Activated B cell treated with CpG ODN at 0.5 μM for 24 hours (primary cell): ENCODE results near the gene PRKAG2. TPM values are rescaled to one million over a fixed set of nuclear protein-coding genes. Genes with fewer than 3 reads are reported as not detected.
"Not testable (repeated sequence)": the region's sequence is repeated elsewhere in the genome, so short reads cannot be mapped to it uniquely, and the experiment has no call there.

Experiments
- ATAC-seq: fragments of 200-7000 bp; cut with Tn5 transposase; one replicate; pipeline ENCODE4 v1.10.0; 2021; ENCODE audit warnings: low read depth, mild to moderate bottlenecking, moderate library complexity
- CTCF ChIA-PET: fragments of 350-600 bp; sonication (Branson Sonifier 250); formaldehyde crosslinking; loops from one replicate; lab custom pipeline; 2021; ENCODE audit warnings: antibody characterized with exemption; lab: Charles Lee
- POLR2A ChIA-PET: fragments of 350-600 bp; sonication (Branson Sonifier 250); formaldehyde crosslinking; loops from one replicate; lab custom pipeline; 2021; ENCODE audit warnings: antibody characterized with exemption; lab: Charles Lee
- DNase-seq: peaks from one replicate; pipeline ENCODE4 v3.0.0; 2022
- H3K27ac Mint-ChIP-seq: one replicate; pipeline ENCODE4 v1.8.0; 2020; ENCODE audit warnings: mixed read lengths
- H3K27me3 Mint-ChIP-seq: one replicate; pipeline ENCODE4 v1.8.0; 2021; ENCODE audit warnings: mixed read lengths
- H3K36me3 Mint-ChIP-seq: one replicate; pipeline ENCODE4 v1.8.0; 2021; ENCODE audit warnings: low read depth, mixed read lengths
- H3K4me1 Mint-ChIP-seq: one replicate; pipeline ENCODE4 v1.8.0; 2021; ENCODE audit warnings: mixed read lengths
- H3K4me3 Mint-ChIP-seq: one replicate; pipeline ENCODE4 v1.8.0; 2020; ENCODE audit warnings: mild to moderate bottlenecking, mixed read lengths
- H3K9me3 Mint-ChIP-seq: one replicate; pipeline ENCODE4 v1.8.0; 2020; ENCODE audit warnings: mixed read lengths
- intact Hi-C: fragments of 100-400 bp; cut with micrococcal nuclease; formaldehyde crosslinking; loops from one replicate; pipeline ENCODE4 v1.15.1; 2024
- total RNA-seq: library from RNA; stranded (reverse); gene quantifications from 2 replicates; pipeline ENCODE4 v1.2.3, GENCODE V29; 2022
- TF ChIP-seq, protein P1 (sequence below): fragments of 200-600 bp; IDR thresholded peaks from one replicate; pipeline ENCODE4 v1.8.0; 2022; ENCODE audit warnings: antibody characterized with exemption, mild to moderate bottlenecking

The PRKAG2 gene
- total RNA-seq, 1 donor from 2014 or later, result 19.7 TPM

DNA sequence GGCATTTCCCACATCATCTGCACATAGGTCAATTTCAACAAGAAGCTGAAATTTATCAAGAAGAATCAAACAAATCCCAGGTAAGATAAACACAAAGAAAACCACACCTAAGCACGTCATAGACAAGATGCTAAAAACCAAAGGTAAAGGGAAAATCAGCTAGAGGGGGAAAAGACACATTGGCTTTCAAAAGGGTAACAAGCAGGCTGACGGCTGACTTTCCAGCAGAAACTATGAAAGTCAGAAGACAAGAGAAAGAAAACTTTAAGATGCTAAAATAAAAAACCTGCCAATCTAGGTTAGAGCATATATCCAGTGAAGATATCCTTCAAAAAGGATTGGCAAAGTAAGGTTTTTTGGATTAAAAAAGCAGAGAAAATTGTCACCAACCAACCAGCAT lies 297.3 kb downstream of the PRKAG2 start:
- no peak for ATAC-seq
- Mint-ChIP-seq H3K27me3 (no peaks in the 10 kb centered on the region), H3K4me1 (no peaks in the 10 kb centered on the region), H3K36me3 (peaks cover 34% of the 10 kb centered on the region), H3K4me3 (no peak overlapping the region), H3K27ac (no peak overlapping the region), H3K9me3 (peaks cover 7% of the 10 kb centered on the region)
- ChIA-PET POLR2A (no interaction called here), CTCF (no interaction called here)
- no peak for DNase-seq
- intact Hi-C loops, result no loop called here
- TF ChIP-seq, protein P1, sequence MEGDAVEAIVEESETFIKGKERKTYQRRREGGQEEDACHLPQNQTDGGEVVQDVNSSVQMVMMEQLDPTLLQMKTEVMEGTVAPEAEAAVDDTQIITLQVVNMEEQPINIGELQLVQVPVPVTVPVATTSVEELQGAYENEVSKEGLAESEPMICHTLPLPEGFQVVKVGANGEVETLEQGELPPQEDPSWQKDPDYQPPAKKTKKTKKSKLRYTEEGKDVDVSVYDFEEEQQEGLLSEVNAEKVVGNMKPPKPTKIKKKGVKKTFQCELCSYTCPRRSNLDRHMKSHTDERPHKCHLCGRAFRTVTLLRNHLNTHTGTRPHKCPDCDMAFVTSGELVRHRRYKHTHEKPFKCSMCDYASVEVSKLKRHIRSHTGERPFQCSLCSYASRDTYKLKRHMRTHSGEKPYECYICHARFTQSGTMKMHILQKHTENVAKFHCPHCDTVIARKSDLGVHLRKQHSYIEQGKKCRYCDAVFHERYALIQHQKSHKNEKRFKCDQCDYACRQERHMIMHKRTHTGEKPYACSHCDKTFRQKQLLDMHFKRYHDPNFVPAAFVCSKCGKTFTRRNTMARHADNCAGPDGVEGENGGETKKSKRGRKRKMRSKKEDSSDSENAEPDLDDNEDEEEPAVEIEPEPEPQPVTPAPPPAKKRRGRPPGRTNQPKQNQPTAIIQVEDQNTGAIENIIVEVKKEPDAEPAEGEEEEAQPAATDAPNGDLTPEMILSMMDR, result no peak

DNA sequence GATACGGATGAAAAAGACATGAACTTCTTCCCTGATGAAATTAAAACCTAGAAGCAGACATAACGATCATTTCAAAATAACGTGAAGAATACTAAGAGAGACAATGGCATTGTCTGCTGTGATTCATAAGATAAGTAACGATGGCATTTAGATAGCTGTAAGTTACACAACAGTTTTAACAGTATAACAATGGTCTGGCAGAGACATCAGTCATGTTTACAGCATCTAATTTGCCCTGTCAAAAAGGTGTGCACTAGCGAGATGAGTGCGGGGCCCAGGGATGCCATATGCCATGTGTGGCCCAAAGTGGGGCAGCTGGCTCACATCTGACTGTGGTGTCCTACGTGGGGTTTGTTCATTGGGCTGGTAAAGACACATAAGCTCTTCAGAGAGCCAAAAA lies 301.5 kb downstream of the PRKAG2 start:
- TF ChIP-seq, protein P1, result no peak
- ChIA-PET POLR2A (no interaction called here), CTCF (no interaction called here)
- ATAC-seq (no peak), DNase-seq (no peak)
- intact Hi-C loops, result no loop called here
- Mint-ChIP-seq H3K27ac (no peak overlapping the region), H3K36me3 (peaks cover 34% of the 10 kb centered on the region), H3K9me3 (peaks cover 7% of the 10 kb centered on the region), H3K4me1 (no peaks in the 10 kb centered on the region), H3K4me3 (no peak overlapping the region), H3K27me3 (no peaks in the 10 kb centered on the region)

DNA sequence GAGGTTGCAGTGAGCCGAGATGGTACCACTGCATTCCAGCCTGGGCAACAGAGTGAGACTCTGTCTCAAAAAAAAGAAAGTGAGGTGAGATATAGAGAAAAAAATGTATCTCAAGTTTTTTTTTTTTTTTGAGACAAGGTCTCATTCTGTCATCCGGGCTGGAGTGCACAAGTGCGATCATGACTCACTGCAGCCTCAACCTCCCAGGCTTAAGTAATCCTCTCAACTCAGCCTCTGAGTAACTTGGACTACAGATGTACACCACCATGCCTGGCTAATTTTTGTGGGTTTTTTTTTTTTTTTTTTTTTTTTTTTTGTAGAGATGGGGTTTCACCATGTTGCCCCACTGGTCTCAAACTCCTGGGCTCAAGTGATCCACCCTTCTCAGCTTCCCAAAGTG lies 303.9 kb downstream of the PRKAG2 start:
- H3K4me3 Mint-ChIP-seq, H3K4me1 Mint-ChIP-seq, intact Hi-C loops, CTCF ChIA-PET, ATAC-seq, DNase-seq, H3K9me3 Mint-ChIP-seq, H3K27ac Mint-ChIP-seq, H3K27me3 Mint-ChIP-seq: not testable (repeated sequence)
- peaks cover 40% of the 10 kb centered on the region for H3K36me3 Mint-ChIP-seq
- POLR2A ChIA-PET, result interaction anchor here (0.6 kb wide), 1 partner anchor 102 kb away, joined by 6 read pairs; no protein-coding TSS in a partner anchor

DNA sequence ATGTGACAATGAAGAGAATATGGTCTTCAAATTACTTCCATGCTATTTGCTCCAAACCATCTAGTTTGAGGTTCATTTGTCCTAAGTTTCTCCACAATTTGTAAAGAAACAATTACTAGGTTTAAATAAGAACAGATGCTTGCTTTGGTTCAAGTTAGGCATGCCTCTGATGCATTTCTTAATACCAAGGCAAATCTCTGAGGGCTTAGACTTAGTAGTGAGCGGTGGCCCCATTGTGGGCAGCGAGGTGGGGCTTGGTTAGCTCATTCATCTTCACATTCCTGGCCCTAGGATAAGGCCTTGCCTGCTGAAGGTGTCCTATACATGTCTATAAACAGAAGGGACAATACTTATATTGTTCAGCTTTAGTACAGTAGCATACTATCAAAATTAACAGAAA lies 304.8 kb downstream of the PRKAG2 start:
- no peak overlapping the region for H3K4me3 Mint-ChIP-seq

DNA sequence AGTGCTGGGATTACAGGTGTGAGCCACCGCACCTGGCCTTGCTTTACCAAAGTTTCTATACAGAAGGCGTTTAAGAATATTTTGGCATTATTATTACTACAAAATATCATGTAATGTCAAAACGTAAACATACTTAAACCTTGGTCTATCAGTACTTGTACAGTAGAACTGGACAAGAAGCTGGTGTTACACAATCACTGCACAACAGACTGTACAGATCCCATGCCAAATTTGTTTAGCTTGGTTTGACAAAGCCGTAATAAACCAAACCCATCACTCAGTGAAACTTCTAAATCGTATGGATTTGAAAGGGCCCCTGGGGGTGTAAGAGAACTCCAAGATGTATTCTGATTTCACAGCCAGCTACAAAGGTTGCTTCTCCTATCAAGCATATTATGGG lies 305.4 kb downstream of the PRKAG2 start:
- Mint-ChIP-seq H3K9me3 (no peaks in the 10 kb centered on the region), H3K4me1 (no peaks in the 10 kb centered on the region), H3K27me3 (no peaks in the 10 kb centered on the region), H3K4me3 (no peak overlapping the region), H3K36me3 (peaks cover 38% of the 10 kb centered on the region), H3K27ac (no peak overlapping the region)
- DNase-seq, result no peak
- TF ChIP-seq, protein P1, result no peak
- intact Hi-C loops, result no loop called here
- no peak for ATAC-seq
- CTCF ChIA-PET, result interaction anchor here (1.3 to 2.0 kb wide), 2 partner anchors 187 to 188 kb away, joined by 4 to 10 read pairs; no protein-coding TSS in a partner anchor
- POLR2A ChIA-PET, result no interaction called here

More for the DNA sequence above, 304.8 kb downstream of the PRKAG2 start:
- ATAC-seq (no peak), DNase-seq (no peak)
- TF ChIP-seq, protein P1, result no peak
- Mint-ChIP-seq H3K27ac (no peak overlapping the region), H3K27me3 (no peaks in the 10 kb centered on the region), H3K36me3 (peaks cover 40% of the 10 kb centered on the region), H3K9me3 (no peaks in the 10 kb centered on the region), H3K4me1 (no peaks in the 10 kb centered on the region)
- intact Hi-C loops, result no loop called here
- CTCF ChIA-PET, result interaction anchor here (1.3 to 2.0 kb wide), 2 partner anchors 186 to 188 kb away, joined by 4 to 10 read pairs; no protein-coding TSS in a partner anchor
- POLR2A ChIA-PET, result no interaction called here
